ENCODE results near the gene CHST15. TPM values are rescaled to one million over a fixed set of nuclear protein-coding genes. Genes with fewer than 3 reads are reported as not detected.

Gene CHST15
- total RNA-seq, 1 experiment from 2014 or later, result 2.8 TPM

GRCh38 chr10:124127965-124128810, 34.8 kb upstream of the CHST15 start:
- no peak overlapping the region for H3K4me3 ChIP-seq
- no peaks in the 10 kb centered on the region for H3K9me3 ChIP-seq (replicated peaks)
- no peaks in the 10 kb centered on the region for H3K36me3 ChIP-seq
- no peak for DNase-seq
- H3K27ac ChIP-seq, result no peak overlapping the region
- no peaks in the 10 kb centered on the region for H3K4me1 ChIP-seq
- no peaks in the 10 kb centered on the region for H3K27me3 ChIP-seq

DNA sequence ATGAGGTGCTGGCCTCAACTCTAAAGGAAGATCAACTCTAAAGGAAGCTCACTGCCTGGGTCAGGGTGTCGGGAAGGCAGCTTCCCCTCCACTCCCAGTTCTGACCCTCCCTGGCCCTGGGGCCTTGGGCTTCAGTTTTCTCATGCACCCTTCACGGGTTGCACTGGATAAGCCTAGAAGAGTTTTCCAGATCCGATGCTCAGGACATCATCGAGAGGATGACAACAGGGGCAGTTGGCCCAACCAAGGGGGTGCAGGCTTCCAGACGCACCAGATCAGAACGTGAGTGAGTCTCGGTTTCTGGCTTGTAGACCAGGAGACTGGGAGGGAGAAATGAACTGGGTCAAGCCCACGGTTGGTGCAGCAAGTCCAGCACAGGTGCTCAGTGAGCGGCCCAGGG, 34.2 kb upstream of the CHST15 start:
- no peak overlapping the region for H3K4me3 ChIP-seq
- no peak overlapping the region for H3K27ac ChIP-seq
- H3K36me3 ChIP-seq, result no peaks in the 10 kb centered on the region

DNA sequence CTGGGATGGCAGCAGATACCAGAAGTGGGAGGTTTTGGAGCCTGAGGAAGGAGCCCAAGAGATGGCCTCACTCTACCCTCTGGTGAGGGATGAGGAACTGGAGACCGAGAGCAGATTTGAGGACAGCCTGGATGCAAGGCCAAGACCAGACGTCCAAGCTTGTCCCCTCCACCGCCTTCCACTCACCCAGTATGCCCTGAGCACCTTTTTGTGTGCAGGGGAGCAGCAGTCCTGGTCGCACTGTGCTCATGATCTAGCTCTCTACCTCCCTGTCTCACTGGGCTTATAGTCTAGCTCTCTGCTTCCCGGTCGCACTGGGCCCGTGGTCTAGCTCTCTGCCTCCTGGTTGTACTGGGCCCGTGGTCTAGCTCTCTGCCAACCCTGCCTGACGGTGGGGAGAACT, 33.6 kb upstream of the CHST15 start:
- Histone ChIP-seq H3K36me3 (no peaks in the 10 kb centered on the region), H3K27ac (no peak overlapping the region), H3K4me3 (no peak overlapping the region), H3K9me3 (replicated peaks) (no peaks in the 10 kb centered on the region), H3K27me3 (no peaks in the 10 kb centered on the region), H3K4me1 (peaks cover 8% of the 10 kb centered on the region; the same call in 1 of the 2 replicates)
- no peak for DNase-seq

More for the DNA sequence above, 34.2 kb upstream of the CHST15 start:
- Histone ChIP-seq H3K9me3 (replicated peaks) (no peaks in the 10 kb centered on the region), H3K27me3 (no peaks in the 10 kb centered on the region), H3K4me1 (peaks cover 4% of the 10 kb centered on the region; the same call in 1 of the 2 replicates)
- DNase-seq, result no peak

DNA sequence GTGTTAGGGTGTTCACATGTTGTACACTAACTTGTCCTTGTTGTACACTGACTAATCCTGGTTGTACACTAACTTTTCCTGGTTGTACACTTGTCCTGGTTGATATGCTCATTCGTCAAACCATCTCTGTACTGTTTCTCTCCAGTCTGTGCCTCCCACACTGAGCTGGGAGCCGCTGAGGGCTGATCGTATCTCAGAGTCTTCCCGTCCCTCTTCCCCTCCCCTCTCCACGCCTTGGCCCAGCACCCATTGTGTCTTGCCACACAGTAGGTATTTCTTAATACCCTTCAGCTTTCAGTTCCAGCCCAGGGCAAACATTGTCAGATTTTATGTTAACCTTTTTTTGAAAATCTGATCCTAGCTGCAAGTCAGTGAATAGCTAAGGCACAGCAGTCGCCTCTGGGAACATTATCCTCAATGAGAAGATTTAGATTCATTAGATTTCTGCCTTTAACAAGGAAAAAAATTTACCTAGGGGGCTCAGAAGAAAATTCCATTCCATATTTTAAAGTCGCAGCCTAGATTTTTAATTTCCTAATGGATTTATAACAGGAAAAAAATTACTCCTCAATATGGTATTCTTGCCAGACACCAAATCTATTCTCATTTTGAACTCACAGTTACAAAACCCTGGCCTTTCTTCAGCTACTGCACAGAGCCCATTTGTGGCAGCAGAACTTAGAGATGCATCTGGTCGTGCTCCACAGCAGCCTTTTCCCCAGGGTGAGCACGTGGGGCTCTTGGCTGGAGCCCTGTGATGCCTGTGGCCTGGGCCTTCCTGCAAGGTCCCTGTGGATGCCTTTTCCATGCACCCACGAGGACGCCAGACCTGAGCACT, 33.0 kb upstream of the CHST15 start:
- Histone ChIP-seq H3K36me3 (no peaks in the 10 kb centered on the region), H3K9me3 (replicated peaks) (no peaks in the 10 kb centered on the region), H3K27ac (no peak overlapping the region), H3K27me3 (no peaks in the 10 kb centered on the region), H3K4me3 (no peak overlapping the region), H3K4me1 (peaks cover 9% of the 10 kb centered on the region; the same call in 1 of the 2 replicates)
- no peak for DNase-seq

DNA sequence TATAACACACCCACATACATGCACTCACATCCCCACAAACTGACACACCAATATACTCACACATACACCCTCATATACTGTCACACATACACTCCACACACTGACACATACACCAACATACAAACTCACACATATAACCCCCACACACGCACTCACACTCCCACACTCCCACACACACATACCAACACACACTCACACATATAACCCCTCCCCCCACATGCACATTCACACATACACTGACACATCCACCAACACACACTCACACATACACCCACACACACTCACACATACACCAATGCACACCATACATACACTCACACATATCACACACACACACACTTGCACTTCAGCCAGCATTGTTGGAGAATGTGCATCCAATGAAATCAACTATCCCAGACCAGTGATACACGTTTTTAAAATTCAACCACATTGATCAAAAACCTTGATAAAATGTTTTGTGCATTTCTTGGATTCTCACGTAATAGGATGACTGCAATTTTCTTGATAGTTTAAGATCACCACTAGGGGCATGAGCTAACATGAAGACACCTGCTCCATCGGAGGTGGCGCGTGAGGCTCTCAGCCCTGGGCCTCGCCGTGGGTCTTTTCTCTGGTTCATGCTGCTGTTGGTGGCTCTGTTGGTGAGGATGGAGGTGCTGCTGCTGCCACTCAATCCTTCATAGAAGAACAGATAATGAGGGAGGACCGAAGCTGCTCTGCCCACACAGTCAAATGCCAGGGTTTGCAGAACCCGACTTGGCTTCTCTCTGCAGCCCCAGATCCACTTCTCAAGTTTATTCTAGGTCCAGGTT, 32.1 kb upstream of the CHST15 start:
- no peak overlapping the region for H3K4me3 ChIP-seq
- no peak for DNase-seq
- H3K27me3 ChIP-seq, result no peaks in the 10 kb centered on the region

DNA sequence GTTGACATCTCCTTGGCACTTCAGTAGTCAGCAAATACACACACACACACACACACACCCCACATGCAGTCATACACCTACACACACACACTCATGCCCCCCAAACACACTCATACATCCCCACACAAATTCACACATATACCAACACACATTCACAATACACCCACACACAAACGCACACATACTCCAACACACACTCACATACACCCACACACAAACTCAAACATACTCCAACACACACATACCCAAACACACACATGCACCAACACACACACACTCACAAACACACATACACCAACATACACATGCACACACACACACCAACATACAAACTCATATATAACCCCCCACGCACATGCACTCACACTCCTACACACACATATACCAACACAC, 31.4 kb upstream of the CHST15 start:
- no peak overlapping the region for H3K4me3 ChIP-seq
- no peaks in the 10 kb centered on the region for H3K27me3 ChIP-seq
- H3K9me3 ChIP-seq (replicated peaks), result no peaks in the 10 kb centered on the region
- H3K4me1 ChIP-seq, result peaks cover 9% of the 10 kb centered on the region; the same call in 1 of the 2 replicates
- no peak overlapping the region for H3K27ac ChIP-seq
- H3K36me3 ChIP-seq, result no peaks in the 10 kb centered on the region
- no peak for DNase-seq

More for the DNA sequence above, 32.1 kb upstream of the CHST15 start:
- H3K36me3 ChIP-seq, result no peaks in the 10 kb centered on the region
- peaks cover 9% of the 10 kb centered on the region; the same call in 1 of the 2 replicates for H3K4me1 ChIP-seq
- H3K9me3 ChIP-seq (replicated peaks), result no peaks in the 10 kb centered on the region
- no peak overlapping the region for H3K27ac ChIP-seq

DNA sequence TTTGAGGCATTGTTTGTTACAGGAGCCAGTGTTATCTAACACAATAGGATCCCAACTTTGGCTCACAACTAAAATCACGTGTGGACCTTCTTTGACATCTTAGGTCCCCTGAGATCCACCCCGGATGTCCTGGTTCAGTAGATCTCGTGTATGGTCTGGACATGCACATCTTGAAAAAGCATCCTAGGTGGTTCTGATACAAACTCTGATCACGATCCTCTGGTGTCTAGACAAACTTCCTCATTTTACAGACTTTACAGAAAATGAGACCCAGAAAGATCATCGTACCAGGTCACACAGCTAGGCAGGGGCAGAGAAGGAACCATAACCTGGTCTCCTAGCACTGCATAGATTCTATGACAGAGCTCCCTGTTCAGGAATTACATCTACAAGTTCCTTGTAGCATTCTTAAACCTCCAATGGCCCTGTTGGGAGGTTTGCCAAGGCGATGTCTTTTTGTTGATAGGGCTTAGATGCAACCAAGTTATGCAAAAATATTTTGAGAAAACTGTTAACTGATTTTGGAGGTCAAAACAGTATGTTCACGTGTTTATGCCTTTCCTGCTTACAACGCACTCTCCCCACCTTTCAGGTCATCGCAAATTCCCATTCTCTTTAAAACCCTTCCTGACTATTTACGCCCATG, 30.8 kb upstream of the CHST15 start:
- Histone ChIP-seq H3K4me1 (peaks cover 9% of the 10 kb centered on the region; the same call in 1 of the 2 replicates), H3K36me3 (no peaks in the 10 kb centered on the region), H3K9me3 (replicated peaks) (no peaks in the 10 kb centered on the region), H3K4me3 (no peak overlapping the region), H3K27ac (no peak overlapping the region), H3K27me3 (no peaks in the 10 kb centered on the region)
- no peak for DNase-seq

DNA sequence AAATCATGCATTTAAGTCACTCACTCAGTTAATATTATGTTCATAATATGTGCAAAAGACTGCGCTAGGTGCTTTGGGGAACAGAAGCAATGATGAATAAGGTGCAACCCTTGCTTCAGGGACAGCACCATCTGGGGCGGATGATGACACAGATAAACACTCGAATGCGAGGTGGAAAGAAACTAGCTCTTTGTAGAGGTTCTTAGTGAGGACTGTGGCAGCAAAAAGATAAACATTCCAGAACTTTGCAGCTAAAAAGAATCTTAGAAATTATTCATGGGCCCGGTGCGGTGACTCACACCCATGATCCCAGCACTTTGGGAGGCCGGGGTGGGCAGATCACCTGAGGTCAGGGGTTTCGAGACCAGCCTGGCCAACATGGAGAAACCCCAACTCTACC, 29.8 kb upstream of the CHST15 start:
- Histone ChIP-seq H3K27me3 (no peaks in the 10 kb centered on the region), H3K9me3 (replicated peaks) (no peaks in the 10 kb centered on the region), H3K27ac (no peak overlapping the region; the same call in 1 of the 2 replicates), H3K4me1 (peaks cover 9% of the 10 kb centered on the region; the same call in 1 of the 2 replicates), H3K36me3 (no peaks in the 10 kb centered on the region), H3K4me3 (no peak overlapping the region)
- no peak for DNase-seq

DNA sequence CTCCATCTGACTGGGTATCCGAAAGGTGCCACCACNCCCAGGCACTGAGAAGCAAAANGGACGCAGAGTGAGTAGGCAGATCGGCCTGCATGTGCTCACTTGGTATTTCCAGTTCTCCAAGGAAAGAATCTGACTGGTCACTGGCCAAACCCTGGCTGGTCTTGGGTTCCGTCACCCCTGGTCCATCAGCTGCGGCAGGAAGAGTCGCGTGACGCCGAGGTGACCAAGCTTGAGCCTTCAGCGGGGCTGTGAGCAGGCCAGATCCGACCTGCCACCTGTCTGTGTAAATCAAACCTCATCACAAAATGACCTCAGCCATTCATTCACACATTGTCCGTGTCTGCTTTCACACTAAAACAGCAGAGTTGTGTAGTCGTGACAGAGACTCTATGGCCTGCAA, 28.8 kb upstream of the CHST15 start:
- peak overlapping the region; percentile 25; the same call in 1 of the 2 replicates for H3K27ac ChIP-seq
- H3K27me3 ChIP-seq, result no peaks in the 10 kb centered on the region
- peak; percentile 74 to 79 for DNase-seq
- H3K4me1 ChIP-seq, result peaks cover 9% of the 10 kb centered on the region; the same call in 1 of the 2 replicates
- no peak overlapping the region for H3K4me3 ChIP-seq
- H3K36me3 ChIP-seq, result no peaks in the 10 kb centered on the region
- H3K9me3 ChIP-seq (replicated peaks), result no peaks in the 10 kb centered on the region

GRCh38 chr10:124120410-124121061, 27.1 kb upstream of the CHST15 start:
- no peak overlapping the region for H3K27ac ChIP-seq
- no peaks in the 10 kb centered on the region for H3K9me3 ChIP-seq (replicated peaks)
- H3K4me1 ChIP-seq, result peaks cover 9% of the 10 kb centered on the region; the same call in 1 of the 2 replicates
- no peak overlapping the region for H3K4me3 ChIP-seq
- H3K36me3 ChIP-seq, result no peaks in the 10 kb centered on the region
- no peaks in the 10 kb centered on the region for H3K27me3 ChIP-seq
- DNase-seq, result no peak

GRCh38 chr10:124119946-124120345, 26.5 kb upstream of the CHST15 start:
- Histone ChIP-seq H3K4me1 (peaks cover 9% of the 10 kb centered on the region; the same call in 1 of the 2 replicates), H3K27ac (no peak overlapping the region), H3K9me3 (replicated peaks) (no peaks in the 10 kb centered on the region), H3K36me3 (no peaks in the 10 kb centered on the region), H3K4me3 (no peak overlapping the region), H3K27me3 (no peaks in the 10 kb centered on the region)
- no peak for DNase-seq

DNA sequence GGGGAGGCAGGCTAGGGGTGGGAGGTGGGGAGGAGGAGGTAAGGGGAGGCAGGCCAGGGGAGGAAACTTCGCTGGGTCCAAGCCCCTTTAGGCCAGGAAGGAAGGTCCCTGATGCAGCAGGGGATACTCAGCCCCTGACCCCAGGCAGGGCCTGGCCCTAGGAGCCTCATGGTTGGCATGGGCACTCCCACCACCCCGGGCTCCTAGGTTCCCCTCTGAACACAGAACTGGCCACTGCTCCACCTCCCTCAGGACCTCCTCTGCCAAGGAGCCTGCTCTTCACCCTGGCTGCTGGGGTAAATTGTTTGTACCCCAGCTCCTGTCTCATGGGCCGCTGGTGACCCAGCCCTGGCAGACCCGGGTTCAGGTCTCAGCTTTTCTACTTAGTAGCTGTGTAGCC, 25.8 kb upstream of the CHST15 start:
- Histone ChIP-seq H3K9me3 (replicated peaks) (no peaks in the 10 kb centered on the region), H3K27ac (no peak overlapping the region), H3K36me3 (no peaks in the 10 kb centered on the region), H3K27me3 (no peaks in the 10 kb centered on the region), H3K4me1 (peaks cover 9% of the 10 kb centered on the region; the same call in 1 of the 2 replicates), H3K4me3 (no peak overlapping the region)
- no peak for DNase-seq

DNA sequence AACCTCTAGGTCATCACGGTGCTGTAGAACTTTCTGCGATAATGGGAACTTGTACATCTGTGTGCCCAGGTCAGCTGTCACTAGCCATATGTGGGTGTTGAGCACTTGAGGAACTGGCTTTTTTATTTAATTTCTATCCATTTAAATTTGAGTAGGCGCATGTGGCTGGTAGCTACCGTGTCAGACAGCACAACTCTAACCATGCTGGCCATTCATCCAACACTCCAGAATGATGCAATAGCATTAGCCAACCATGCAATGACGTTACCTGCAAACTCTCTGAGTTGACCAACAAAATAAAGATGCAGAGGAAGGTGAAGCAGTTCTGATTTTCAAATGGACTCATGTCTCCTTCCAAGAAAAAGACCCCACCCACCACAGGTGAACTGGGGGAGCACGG, 24.4 kb upstream of the CHST15 start:
- Histone ChIP-seq H3K4me3 (no peak overlapping the region), H3K4me1 (peaks cover 7% of the 10 kb centered on the region; the same call in 1 of the 2 replicates), H3K36me3 (no peaks in the 10 kb centered on the region), H3K27me3 (no peaks in the 10 kb centered on the region), H3K9me3 (replicated peaks) (no peaks in the 10 kb centered on the region), H3K27ac (no peak overlapping the region)
- no peak for DNase-seq

DNA sequence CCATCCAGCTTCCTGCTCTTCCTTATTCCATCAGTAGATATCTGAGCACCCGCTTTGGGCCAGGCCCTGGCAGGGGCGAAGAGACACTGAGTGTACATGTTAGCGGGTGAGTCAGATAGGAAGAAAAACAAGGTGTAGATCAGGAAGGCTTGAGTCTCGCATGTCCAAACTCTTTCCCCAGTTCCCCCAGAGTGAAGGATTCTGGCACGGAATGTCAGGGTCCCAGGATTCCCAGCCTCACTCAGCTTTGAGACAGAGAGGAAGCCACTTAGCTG, 24.1 kb upstream of the CHST15 start:
- Histone ChIP-seq H3K36me3 (no peaks in the 10 kb centered on the region), H3K27ac (no peak overlapping the region), H3K4me3 (no peak overlapping the region), H3K4me1 (peaks cover 4% of the 10 kb centered on the region; the same call in 1 of the 2 replicates), H3K9me3 (replicated peaks) (no peaks in the 10 kb centered on the region), H3K27me3 (no peaks in the 10 kb centered on the region)
- DNase-seq, result no peak
